HEK293 (cell line): ENCODE results near the gene ME3.
"Not testable (repeated sequence)": the region's sequence is repeated elsewhere in the genome, so short reads cannot be mapped to it uniquely, and the experiment has no call there.

Experiments
- CTCF ChIA-PET: fragments of 350-600 bp; formaldehyde crosslinking; extraction: SDS; loops from one replicate; lab custom pipeline; 2021; ENCODE audit warnings: antibody characterized with exemption; lab: Yijun Ruan, JAX
- POLR2A ChIA-PET: fragments of 300-600 bp; formaldehyde crosslinking; extraction: SDS; loops from one replicate; lab custom pipeline; 2020; ENCODE audit warnings: antibody characterized with exemption, inconsistent platforms; lab: Yijun Ruan, JAX
- H3K27ac ChIP-seq: fragments of 200-500 bp; sonication (Bioruptor generic); 2 replicates; pipeline ENCODE4 v1.5.1; 2014; ENCODE audit warnings: low read depth, low read length, control low read depth, inconsistent platforms; ENCODE audit errors: extremely low read depth
- H3K36me3 ChIP-seq, 2 experiments: fragments of 200-500 bp in 1 of 2; sonication (Bioruptor generic) in 1 of 2; 1 replicate in 1 of 2; 2 replicates in 1 of 2; pipeline ENCODE4 v1.5.1; 2014 to 2017; ENCODE audit warnings: inconsistent platforms in 2 of 2, low read length in 2 of 2; ENCODE audit not compliant: control insufficient read depth in 2 of 2, insufficient read depth in 1 of 2
- H3K4me1 ChIP-seq: fragments of 200-500 bp; sonication (Bioruptor generic); 2 replicates; pipeline ENCODE4 v1.5.1; 2014; ENCODE audit warnings: mild to moderate bottlenecking, low read length, inconsistent platforms; ENCODE audit not compliant: control insufficient read depth, insufficient read depth
- H3K4me3 ChIP-seq: 2 replicates; pipeline ENCODE4 v1.5.1; 2011; ENCODE audit warnings: low read depth, mild to moderate bottlenecking, control low read depth, low read length, moderate library complexity
- H3K9me3 ChIP-seq: fragments of 200-500 bp; sonication (Bioruptor generic); 2 replicates; pipeline ENCODE4 v1.5.1; 2014; ENCODE audit warnings: low read depth, low read length, inconsistent platforms; ENCODE audit not compliant: control insufficient read depth, insufficient read depth
- GLIS1 ChIP-seq: fragments of 450-650 bp; formaldehyde crosslinking; IDR thresholded peaks from 2 replicates; pipeline ENCODE4 v1.5.1; 2016; ENCODE audit warnings: missing biosample characterization, missing genetic modification characterization
- YY1 ChIP-seq: fragments of 450-650 bp; formaldehyde crosslinking; IDR thresholded peaks from 2 replicates; pipeline ENCODE4 v1.5.1; 2018; ENCODE audit warnings: missing biosample characterization, missing genetic modification characterization
- ZNF132 ChIP-seq: fragments of 450-650 bp; formaldehyde crosslinking; IDR thresholded peaks from 2 replicates; pipeline ENCODE4 v1.5.1; 2017; ENCODE audit warnings: missing biosample characterization, missing genetic modification characterization, borderline replicate concordance
- ZNF146 ChIP-seq: fragments of 450-650 bp; formaldehyde crosslinking; IDR thresholded peaks from 2 replicates; pipeline ENCODE4 v1.5.1; 2016; ENCODE audit warnings: missing biosample characterization, missing genetic modification characterization
- ZNF184 ChIP-seq: fragments of 450-650 bp; IDR thresholded peaks from 2 replicates; pipeline ENCODE4 v1.5.1; 2018; ENCODE audit warnings: missing biosample characterization, mild to moderate bottlenecking, missing genetic modification characterization
- ZNF202 ChIP-seq: fragments of 450-650 bp; formaldehyde crosslinking; IDR thresholded peaks from 2 replicates; pipeline ENCODE4 v1.5.1; 2016; ENCODE audit warnings: missing biosample characterization, missing genetic modification characterization, borderline replicate concordance
- ZNF292 ChIP-seq: fragments of 450-650 bp; formaldehyde crosslinking; IDR thresholded peaks from 2 replicates; pipeline ENCODE4 v1.5.1; 2016; ENCODE audit warnings: low read depth, missing biosample characterization, missing genetic modification characterization, borderline replicate concordance
- ZNF530 ChIP-seq: fragments of 450-650 bp; formaldehyde crosslinking; IDR thresholded peaks from 2 replicates; pipeline ENCODE4 v1.5.1; 2016; ENCODE audit warnings: low read depth, missing biosample characterization, missing genetic modification characterization
- ZNF670 ChIP-seq: fragments of 450-650 bp; formaldehyde crosslinking; IDR thresholded peaks from 2 replicates; pipeline ENCODE4 v1.5.1; 2016; ENCODE audit warnings: missing biosample characterization, missing genetic modification characterization, low read depth
- ZNF707 ChIP-seq: fragments of 450-650 bp; formaldehyde crosslinking; IDR thresholded peaks from 2 replicates; pipeline ENCODE4 v1.5.1; 2016; ENCODE audit warnings: missing biosample characterization, missing genetic modification characterization
- TF ChIP-seq, protein P1 (sequence below): fragments of 450-650 bp; formaldehyde crosslinking; conservative IDR thresholded peaks from 2 replicates; pipeline ENCODE4 v1.5.1; 2016; ENCODE audit warnings: low read depth, missing biosample characterization, missing genetic modification characterization
- TF ChIP-seq, protein P2 (sequence below): fragments of 450-650 bp; formaldehyde crosslinking; conservative IDR thresholded peaks from 2 replicates; pipeline ENCODE4 v1.5.1; 2016; ENCODE audit warnings: low read depth, missing biosample characterization, missing genetic modification characterization
- TF ChIP-seq, protein P3 (sequence below): fragments of 450-650 bp; formaldehyde crosslinking; IDR thresholded peaks from 2 replicates; pipeline ENCODE4 v1.5.1; 2016; ENCODE audit warnings: missing biosample characterization, missing genetic modification characterization
- TF ChIP-seq, protein P4 (sequence below): fragments of 450-650 bp; formaldehyde crosslinking; IDR thresholded peaks from 2 replicates; pipeline ENCODE4 v1.5.1; 2016; ENCODE audit warnings: missing biosample characterization, missing genetic modification characterization

The ME3 gene

DNA sequence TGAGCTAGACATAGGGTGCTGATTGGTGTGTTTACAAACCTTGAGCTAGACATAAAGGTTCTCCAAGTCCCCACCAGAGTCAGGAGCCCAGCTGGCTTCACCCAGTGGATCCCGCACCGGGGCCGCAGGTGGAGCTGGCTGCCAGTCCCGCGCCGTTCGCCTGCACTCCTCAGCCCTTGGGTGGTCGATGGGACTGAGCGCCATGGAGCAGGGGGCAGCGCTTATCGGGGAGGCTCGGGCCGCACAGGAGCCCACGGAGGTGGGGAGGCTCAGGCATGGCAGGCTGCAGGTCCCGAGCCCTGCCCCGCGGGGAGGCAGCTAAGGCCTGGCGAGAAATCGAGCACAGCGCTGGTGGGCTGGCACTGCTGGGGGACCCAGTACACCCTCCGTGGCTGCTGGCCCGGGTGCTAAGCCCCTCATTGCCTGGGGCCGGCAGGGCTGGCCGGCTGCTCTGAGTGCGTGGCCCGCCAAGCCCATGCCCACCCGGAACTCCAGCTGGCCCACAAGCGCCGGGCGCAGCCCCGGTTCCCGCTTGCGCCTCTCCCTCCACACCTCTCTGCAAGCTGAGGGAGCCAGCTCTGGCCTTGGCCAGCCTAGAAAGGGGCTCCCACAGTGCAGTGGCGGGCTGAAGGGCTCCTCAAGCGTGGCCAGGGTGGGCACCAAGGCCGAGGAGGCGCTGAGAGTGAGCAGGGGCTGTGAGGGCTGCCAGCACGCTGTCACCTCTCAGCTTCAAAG is 238.9 kb downstream of the ME3 start:
- POLR2A ChIA-PET, H3K9me3 ChIP-seq, H3K27ac ChIP-seq, H3K4me1 ChIP-seq, CTCF ChIA-PET, H3K36me3 ChIP-seq, H3K4me3 ChIP-seq: not testable (repeated sequence)

DNA sequence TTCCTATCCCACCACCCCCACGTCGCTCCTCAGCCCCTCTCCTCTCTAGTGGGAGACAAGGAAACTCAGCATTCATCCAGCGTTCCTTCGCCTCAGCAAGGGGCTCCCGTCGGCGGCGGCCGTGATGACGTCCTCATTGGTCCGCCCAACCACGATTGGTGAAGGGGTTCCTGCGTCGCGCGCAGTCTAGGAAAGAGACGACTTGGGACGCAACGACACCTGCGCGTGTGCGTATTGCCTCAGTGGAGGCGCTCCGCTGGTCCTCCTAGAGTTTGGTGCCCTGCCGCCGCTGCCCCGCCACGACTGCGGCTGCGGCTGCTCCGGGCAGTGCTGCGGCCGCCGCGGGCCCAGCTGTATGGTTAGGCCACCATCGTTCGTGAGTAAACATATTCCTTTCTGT is 241.2 kb downstream of the ME3 start:
- ChIA-PET CTCF (interaction anchor here (0.6 kb wide), 1 partner anchor 589 kb away, joined by 3 read pairs; no protein-coding TSS in a partner anchor), POLR2A (no interaction called here)
- Histone ChIP-seq H3K36me3 (no peaks in the 10 kb centered on the region), H3K9me3 (no peaks in the 10 kb centered on the region), H3K4me3 (no peak overlapping the region), H3K4me1 (no peaks in the 10 kb centered on the region), H3K27ac (no peak overlapping the region)
- no peak for TF ChIP-seq ZNF707 (tag by site-specific recombination)
- TF ChIP-seq ZNF132 = no peak
- TF ChIP-seq, protein P1, sequence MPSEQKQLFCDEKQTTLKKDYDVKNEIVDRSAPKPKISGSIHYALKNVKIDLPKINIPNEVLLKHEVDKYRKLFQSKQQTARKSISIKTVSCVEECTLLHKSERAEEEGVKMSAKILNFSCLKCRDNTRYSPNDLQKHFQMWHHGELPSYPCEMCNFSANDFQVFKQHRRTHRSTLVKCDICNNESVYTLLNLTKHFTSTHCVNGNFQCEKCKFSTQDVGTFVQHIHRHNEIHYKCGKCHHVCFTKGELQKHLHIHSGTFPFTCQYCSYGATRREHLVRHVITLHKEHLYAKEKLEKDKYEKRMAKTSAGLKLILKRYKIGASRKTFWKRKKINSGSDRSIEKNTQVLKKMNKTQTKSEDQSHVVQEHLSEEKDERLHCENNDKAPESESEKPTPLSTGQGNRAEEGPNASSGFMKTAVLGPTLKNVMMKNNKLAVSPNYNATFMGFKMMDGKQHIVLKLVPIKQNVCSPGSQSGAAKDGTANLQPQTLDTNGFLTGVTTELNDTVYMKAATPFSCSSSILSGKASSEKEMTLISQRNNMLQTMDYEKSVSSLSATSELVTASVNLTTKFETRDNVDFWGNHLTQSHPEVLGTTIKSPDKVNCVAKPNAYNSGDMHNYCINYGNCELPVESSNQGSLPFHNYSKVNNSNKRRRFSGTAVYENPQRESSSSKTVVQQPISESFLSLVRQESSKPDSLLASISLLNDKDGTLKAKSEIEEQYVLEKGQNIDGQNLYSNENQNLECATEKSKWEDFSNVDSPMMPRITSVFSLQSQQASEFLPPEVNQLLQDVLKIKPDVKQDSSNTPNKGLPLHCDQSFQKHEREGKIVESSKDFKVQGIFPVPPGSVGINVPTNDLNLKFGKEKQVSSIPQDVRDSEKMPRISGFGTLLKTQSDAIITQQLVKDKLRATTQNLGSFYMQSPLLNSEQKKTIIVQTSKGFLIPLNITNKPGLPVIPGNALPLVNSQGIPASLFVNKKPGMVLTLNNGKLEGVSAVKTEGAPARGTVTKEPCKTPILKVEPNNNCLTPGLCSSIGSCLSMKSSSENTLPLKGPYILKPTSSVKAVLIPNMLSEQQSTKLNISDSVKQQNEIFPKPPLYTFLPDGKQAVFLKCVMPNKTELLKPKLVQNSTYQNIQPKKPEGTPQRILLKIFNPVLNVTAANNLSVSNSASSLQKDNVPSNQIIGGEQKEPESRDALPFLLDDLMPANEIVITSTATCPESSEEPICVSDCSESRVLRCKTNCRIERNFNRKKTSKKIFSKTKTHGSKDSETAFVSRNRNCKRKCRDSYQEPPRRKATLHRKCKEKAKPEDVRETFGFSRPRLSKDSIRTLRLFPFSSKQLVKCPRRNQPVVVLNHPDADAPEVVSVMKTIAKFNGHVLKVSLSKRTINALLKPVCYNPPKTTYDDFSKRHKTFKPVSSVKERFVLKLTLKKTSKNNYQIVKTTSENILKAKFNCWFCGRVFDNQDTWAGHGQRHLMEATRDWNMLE (tag by site-specific recombination) = no peak
- no peak for TF ChIP-seq YY1
- no peak for TF ChIP-seq ZNF292 (tag by site-specific recombination)
- no peak for TF ChIP-seq ZNF202 (tag by site-specific recombination)
- TF ChIP-seq ZNF530 (tag by site-specific recombination) = no peak
- TF ChIP-seq ZNF146 (tag by site-specific recombination) = no peak
- TF ChIP-seq ZNF670 (tag by site-specific recombination) = no peak
- no peak for TF ChIP-seq GLIS1 (tag by site-specific recombination)

DNA sequence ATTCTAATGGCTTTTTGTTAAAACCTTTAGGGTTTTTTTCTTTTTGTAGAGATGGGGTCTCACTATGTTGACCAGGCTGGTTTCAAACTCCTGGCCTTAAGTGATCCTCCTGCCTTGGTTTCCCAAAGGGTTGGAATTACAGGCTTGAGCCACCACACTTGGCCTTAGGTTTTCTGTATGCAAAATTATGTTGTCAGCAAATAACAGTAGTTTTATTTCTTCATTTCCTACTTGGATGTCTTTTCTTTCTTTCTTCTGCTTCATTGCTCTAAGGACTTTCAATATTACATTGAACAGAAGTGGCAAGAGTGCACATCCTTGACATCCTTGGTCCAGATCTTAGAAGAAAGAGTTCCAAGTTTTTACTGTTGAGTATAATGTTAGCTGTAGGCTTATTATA is 245.0 kb downstream of the ME3 start:
- H3K4me3 ChIP-seq = no peak overlapping the region
- H3K9me3 ChIP-seq = no peaks in the 10 kb centered on the region
- ChIA-PET CTCF (interaction anchor here (0.6 kb wide), 1 partner anchor 8 kb away, joined by 3 read pairs; no protein-coding TSS in a partner anchor), POLR2A (no interaction called here)
- H3K4me1 ChIP-seq = no peaks in the 10 kb centered on the region
- no peak overlapping the region for H3K27ac ChIP-seq
- no peaks in the 10 kb centered on the region for H3K36me3 ChIP-seq
- TF ChIP-seq, protein P2, sequence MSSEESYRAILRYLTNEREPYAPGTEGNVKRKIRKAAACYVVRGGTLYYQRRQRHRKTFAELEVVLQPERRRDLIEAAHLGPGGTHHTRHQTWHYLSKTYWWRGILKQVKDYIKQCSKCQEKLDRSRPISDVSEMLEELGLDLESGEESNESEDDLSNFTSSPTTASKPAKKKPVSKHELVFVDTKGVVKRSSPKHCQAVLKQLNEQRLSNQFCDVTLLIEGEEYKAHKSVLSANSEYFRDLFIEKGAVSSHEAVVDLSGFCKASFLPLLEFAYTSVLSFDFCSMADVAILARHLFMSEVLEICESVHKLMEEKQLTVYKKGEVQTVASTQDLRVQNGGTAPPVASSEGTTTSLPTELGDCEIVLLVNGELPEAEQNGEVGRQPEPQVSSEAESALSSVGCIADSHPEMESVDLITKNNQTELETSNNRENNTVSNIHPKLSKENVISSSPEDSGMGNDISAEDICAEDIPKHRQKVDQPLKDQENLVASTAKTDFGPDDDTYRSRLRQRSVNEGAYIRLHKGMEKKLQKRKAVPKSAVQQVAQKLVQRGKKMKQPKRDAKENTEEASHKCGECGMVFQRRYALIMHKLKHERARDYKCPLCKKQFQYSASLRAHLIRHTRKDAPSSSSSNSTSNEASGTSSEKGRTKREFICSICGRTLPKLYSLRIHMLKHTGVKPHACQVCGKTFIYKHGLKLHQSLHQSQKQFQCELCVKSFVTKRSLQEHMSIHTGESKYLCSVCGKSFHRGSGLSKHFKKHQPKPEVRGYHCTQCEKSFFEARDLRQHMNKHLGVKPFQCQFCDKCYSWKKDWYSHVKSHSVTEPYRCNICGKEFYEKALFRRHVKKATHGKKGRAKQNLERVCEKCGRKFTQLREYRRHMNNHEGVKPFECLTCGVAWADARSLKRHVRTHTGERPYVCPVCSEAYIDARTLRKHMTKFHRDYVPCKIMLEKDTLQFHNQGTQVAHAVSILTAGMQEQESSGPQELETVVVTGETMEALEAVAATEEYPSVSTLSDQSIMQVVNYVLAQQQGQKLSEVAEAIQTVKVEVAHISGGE (tag by site-specific recombination) = no peak
- TF ChIP-seq, protein P3, sequence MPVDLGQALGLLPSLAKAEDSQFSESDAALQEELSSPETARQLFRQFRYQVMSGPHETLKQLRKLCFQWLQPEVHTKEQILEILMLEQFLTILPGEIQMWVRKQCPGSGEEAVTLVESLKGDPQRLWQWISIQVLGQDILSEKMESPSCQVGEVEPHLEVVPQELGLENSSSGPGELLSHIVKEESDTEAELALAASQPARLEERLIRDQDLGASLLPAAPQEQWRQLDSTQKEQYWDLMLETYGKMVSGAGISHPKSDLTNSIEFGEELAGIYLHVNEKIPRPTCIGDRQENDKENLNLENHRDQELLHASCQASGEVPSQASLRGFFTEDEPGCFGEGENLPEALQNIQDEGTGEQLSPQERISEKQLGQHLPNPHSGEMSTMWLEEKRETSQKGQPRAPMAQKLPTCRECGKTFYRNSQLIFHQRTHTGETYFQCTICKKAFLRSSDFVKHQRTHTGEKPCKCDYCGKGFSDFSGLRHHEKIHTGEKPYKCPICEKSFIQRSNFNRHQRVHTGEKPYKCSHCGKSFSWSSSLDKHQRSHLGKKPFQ (tag by site-specific recombination) = no peak
- TF ChIP-seq, protein P4, sequence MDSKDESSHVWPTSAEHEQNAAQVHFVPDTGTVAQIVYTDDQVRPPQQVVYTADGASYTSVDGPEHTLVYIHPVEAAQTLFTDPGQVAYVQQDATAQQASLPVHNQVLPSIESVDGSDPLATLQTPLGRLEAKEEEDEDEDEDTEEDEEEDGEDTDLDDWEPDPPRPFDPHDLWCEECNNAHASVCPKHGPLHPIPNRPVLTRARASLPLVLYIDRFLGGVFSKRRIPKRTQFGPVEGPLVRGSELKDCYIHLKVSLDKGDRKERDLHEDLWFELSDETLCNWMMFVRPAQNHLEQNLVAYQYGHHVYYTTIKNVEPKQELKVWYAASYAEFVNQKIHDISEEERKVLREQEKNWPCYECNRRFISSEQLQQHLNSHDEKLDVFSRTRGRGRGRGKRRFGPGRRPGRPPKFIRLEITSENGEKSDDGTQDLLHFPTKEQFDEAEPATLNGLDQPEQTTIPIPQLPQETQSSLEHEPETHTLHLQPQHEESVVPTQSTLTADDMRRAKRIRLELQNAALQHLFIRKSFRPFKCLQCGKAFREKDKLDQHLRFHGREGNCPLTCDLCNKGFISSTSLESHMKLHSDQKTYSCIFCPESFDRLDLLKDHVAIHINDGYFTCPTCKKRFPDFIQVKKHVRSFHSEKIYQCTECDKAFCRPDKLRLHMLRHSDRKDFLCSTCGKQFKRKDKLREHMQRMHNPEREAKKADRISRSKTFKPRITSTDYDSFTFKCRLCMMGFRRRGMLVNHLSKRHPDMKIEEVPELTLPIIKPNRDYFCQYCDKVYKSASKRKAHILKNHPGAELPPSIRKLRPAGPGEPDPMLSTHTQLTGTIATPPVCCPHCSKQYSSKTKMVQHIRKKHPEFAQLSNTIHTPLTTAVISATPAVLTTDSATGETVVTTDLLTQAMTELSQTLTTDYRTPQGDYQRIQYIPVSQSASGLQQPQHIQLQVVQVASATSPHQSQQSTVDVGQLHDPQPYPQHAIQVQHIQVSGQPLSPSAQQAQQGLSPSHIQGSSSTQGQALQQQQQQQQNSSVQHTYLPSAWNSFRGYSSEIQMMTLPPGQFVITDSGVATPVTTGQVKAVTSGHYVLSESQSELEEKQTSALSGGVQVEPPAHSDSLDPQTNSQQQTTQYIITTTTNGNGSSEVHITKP (tag by site-specific recombination) = no peak
- no peak for TF ChIP-seq ZNF184
